CD4-positive, alpha-beta memory T cell (primary cell): ENCODE results near the gene RPS17. TPM values are rescaled to one million over a fixed set of nuclear protein-coding genes. Genes with fewer than 3 reads are reported as not detected.

ENCODE experiments used
- CTCF ChIA-PET: fragments of 350-600 bp; sonication (Branson Sonifier 250); formaldehyde crosslinking; loops from one replicate; lab custom pipeline; 2021; ENCODE audit warnings: inconsistent platforms; ENCODE audit not compliant: partially characterized antibody; lab: Charles Lee
- POLR2A ChIA-PET: fragments of 350-600 bp; sonication (Branson Sonifier 250); formaldehyde crosslinking; loops from one replicate; lab custom pipeline; 2021; ENCODE audit not compliant: partially characterized antibody; lab: Charles Lee
- DNase-seq, 5 donors: peaks; one replicate each; pipeline versions ENCODE4 v3.0.0 to v3.0.0-alpha.2; 2020 to 2022; ENCODE audit warnings: mixed read lengths in 1 of 5
- H3K27ac ChIP-seq: one replicate; pipeline ENCODE4 v1.7.0; 2013; ENCODE audit warnings: low read depth, low read length
- H3K27me3 ChIP-seq: 2 replicates; pipeline ENCODE4 v1.7.0; 2013; ENCODE audit warnings: mild to moderate bottlenecking, low read length, moderate library complexity; ENCODE audit not compliant: insufficient read depth
- H3K36me3 ChIP-seq: 2 replicates; pipeline ENCODE4 v1.7.0; 2013; ENCODE audit warnings: mild to moderate bottlenecking, low read length, moderate library complexity; ENCODE audit not compliant: insufficient read depth
- H3K4me1 ChIP-seq: 2 replicates; pipeline ENCODE4 v1.7.0; 2013; ENCODE audit warnings: mild to moderate bottlenecking, low read length, moderate library complexity; ENCODE audit not compliant: insufficient read depth
- H3K4me3 ChIP-seq, 2 donors: one replicate each; pipeline ENCODE4 v1.7.0; 2013; ENCODE audit warnings: low read length in 2 of 2, mild to moderate bottlenecking in 1 of 2
- H3K9me3 ChIP-seq, 2 donors: one replicate each; pipeline ENCODE4 v1.7.0; 2013; ENCODE audit warnings: low read length in 2 of 2, control low read depth in 1 of 2; ENCODE audit not compliant: control insufficient read depth in 1 of 2
- H3K27ac Mint-ChIP-seq, 7 donors: one replicate each; pipeline ENCODE4 v1.8.0; 2020 to 2021; ENCODE audit warnings: mixed read lengths in 7 of 7, mild to moderate bottlenecking in 6 of 7, inconsistent platforms in 3 of 7, moderate library complexity in 3 of 7
- H3K27me3 Mint-ChIP-seq, 2 donors: one replicate each; pipeline ENCODE4 v1.8.0; 2020 to 2021; ENCODE audit warnings: mixed read lengths in 2 of 2
- H3K36me3 Mint-ChIP-seq, 2 donors: one replicate each; pipeline ENCODE4 v1.8.0; 2020 to 2021; ENCODE audit warnings: mixed read lengths in 2 of 2, inconsistent platforms in 1 of 2, mild to moderate bottlenecking in 1 of 2
- H3K4me1 Mint-ChIP-seq, 4 donors: one replicate each; pipeline ENCODE4 v1.8.0; 2020 to 2021; ENCODE audit warnings: mixed read lengths in 4 of 4, mild to moderate bottlenecking in 1 of 4
- H3K4me3 Mint-ChIP-seq, 8 donors: one replicate each; pipeline ENCODE4 v1.8.0; 2020 to 2021; ENCODE audit warnings: mixed read lengths in 8 of 8, mild to moderate bottlenecking in 7 of 8, moderate library complexity in 6 of 8, inconsistent platforms in 3 of 8
- H3K9me3 Mint-ChIP-seq, 8 donors: one replicate each; pipeline ENCODE4 v1.8.0; 2020 to 2021; ENCODE audit warnings: mixed read lengths in 8 of 8, mild to moderate bottlenecking in 5 of 8, inconsistent platforms in 3 of 8, moderate library complexity in 1 of 8
- intact Hi-C: fragments of 100-400 bp; cut with micrococcal nuclease; formaldehyde crosslinking; loops from one replicate; pipeline ENCODE4 v1.15.1; 2023
- polyA plus RNA-seq, 2 donors: library from polyadenylated mRNA; unstranded; fragments of 300-500 nt; fragmentation: Illumina TruSeq; gene quantifications; one replicate each; pipeline ENCODE4 v1.2.3, GENCODE V29; 2021
- total RNA-seq, 2 experiments: library from RNA; stranded (reverse); gene quantifications; one replicate each; pipeline ENCODE4 v1.2.3, GENCODE V29; 2021

The RPS17 gene
- total and polyA plus RNA-seq, 4 experiments from 2014 or later, result 1,310 to 2,106 (median 1,705) TPM

DNA sequence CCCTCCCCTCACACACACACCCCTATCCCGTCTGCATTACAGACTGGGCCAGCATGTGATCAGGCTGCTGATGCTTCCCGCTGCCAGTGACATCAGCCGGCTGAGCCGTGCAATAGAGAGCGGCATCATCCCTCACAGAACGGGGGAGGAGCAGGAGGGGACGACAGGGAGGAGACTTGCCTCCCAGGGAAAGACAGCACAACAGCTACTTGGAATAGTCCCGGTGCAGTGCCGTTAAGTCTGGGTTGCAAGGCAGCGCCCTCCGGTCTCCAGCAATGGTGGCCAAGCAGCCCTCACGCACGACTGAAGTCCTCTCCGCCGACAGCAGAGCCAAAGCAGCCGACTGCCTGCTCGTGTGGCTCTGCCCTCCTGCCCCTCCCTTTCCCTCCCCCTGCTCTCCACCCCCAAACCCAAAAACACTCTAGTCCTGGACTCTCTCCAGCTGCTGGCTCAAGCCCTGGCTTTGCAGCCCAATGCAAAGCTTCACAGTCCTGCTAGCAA, 31.5 kb upstream of the RPS17 start:
- Histone ChIP-seq H3K27me3 (peaks cover 9% of the 10 kb centered on the region), H3K4me1 (no peaks in the 10 kb centered on the region), H3K9me3 (no peaks in the 10 kb centered on the region), H3K36me3 (no peaks in the 10 kb centered on the region), H3K27ac (no peak overlapping the region), H3K4me3 (no peak overlapping the region)
- intact Hi-C loops, result no loop called here
- ChIA-PET CTCF (no interaction called here), POLR2A (no interaction called here)
- no peak overlapping the region for H3K27ac Mint-ChIP-seq
- H3K36me3 Mint-ChIP-seq, result no peaks in the 10 kb centered on the region
- H3K27me3 Mint-ChIP-seq, result peaks cover 18 to 25% of the 10 kb centered on the region in 2 donors
- no peak for DNase-seq
- H3K9me3 Mint-ChIP-seq, result no peaks in the 10 kb centered on the region
- H3K4me3 Mint-ChIP-seq, result peak overlapping the region in 4 of 8 donors; percentile 5 to 59 (median 17)
- H3K4me1 Mint-ChIP-seq, result peaks cover 0 to 1% (median 0%) of the 10 kb centered on the region in 4 donors

DNA sequence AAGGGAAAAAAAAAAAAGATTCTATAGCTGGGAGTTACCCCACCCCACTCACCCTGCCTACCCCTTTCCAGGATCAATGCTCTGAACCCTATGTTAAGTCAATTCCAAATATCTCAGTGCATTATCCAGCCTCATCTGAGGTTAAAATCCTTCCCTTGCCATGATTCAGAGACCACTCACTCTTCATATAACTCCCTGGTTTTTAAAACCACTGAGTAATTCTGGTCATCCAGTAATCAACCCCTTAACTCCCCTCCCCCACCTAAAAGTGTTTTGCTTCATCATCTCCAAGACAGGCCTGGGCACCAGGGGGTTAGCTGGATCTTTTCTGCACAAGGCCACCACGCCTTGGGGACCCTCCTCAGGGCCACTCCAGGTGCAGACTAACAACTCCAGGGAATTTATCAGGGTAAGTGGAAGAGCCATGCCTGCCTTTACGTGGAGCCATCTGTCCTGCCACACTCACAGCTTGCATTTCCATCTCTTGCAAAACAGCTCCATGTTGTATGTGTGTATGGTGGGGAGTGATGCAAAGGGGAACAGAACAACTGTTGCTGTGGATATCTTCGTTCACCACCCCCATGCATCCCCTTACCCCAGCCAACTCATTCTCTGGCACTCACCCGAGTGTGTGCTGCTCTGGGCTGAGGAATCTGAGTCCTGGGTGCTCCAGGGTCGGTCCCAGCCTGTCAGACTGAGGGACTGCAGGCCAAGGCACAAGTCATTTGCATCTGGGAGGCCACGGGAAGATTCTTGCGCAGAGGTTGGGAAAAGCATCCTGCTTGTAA, 30.7 kb upstream of the RPS17 start:
- Mint-ChIP-seq H3K27ac (no peak overlapping the region), H3K4me3 (no peak overlapping the region), H3K36me3 (no peaks in the 10 kb centered on the region), H3K4me1 (peaks cover 0 to 1% (median 0%) of the 10 kb centered on the region in 4 donors), H3K9me3 (no peaks in the 10 kb centered on the region), H3K27me3 (peaks cover 21 to 28% of the 10 kb centered on the region in 2 donors)
- ChIA-PET CTCF (no interaction called here), POLR2A (no interaction called here)
- Histone ChIP-seq H3K4me1 (no peaks in the 10 kb centered on the region), H3K27ac (no peak overlapping the region), H3K4me3 (no peak overlapping the region), H3K9me3 (no peaks in the 10 kb centered on the region), H3K36me3 (no peaks in the 10 kb centered on the region), H3K27me3 (peaks cover 9% of the 10 kb centered on the region)
- DNase-seq, result no peak
- intact Hi-C loops, result no loop called here

DNA sequence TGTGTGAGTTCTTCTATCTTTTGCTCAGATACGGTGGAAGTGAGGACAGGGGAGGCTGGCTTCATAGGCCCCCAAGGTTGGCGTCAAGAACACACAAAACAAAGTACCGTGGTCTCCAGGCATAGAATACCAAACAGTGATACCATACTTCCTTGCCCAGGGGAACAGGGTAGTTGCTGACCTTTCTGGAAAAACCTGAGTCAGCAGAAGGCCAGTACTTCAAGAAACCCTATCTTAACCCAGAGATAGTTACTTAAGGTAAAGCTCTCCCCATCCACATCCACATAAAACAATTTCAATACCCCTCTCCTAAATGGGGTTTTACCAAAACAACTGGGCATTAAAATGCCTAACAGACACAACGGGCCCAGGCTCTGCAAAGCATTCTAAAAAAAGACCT, 29.6 kb upstream of the RPS17 start:
- Mint-ChIP-seq H3K4me1 (peaks cover 0 to 1% (median 0%) of the 10 kb centered on the region in 4 donors), H3K36me3 (no peaks in the 10 kb centered on the region), H3K9me3 (no peaks in the 10 kb centered on the region), H3K4me3 (no peak overlapping the region), H3K27me3 (peaks cover 15 to 23% of the 10 kb centered on the region in 2 donors), H3K27ac (no peak overlapping the region)
- no peak for DNase-seq
- H3K4me3 ChIP-seq, result no peak overlapping the region
- H3K27ac ChIP-seq, result no peak overlapping the region
- CTCF ChIA-PET, result no interaction called here
- peaks cover 9% of the 10 kb centered on the region for H3K27me3 ChIP-seq
- no peaks in the 10 kb centered on the region for H3K9me3 ChIP-seq
- no peaks in the 10 kb centered on the region for H3K36me3 ChIP-seq
- intact Hi-C loops, result no loop called here
- no peaks in the 10 kb centered on the region for H3K4me1 ChIP-seq
- POLR2A ChIA-PET, result no interaction called here

DNA sequence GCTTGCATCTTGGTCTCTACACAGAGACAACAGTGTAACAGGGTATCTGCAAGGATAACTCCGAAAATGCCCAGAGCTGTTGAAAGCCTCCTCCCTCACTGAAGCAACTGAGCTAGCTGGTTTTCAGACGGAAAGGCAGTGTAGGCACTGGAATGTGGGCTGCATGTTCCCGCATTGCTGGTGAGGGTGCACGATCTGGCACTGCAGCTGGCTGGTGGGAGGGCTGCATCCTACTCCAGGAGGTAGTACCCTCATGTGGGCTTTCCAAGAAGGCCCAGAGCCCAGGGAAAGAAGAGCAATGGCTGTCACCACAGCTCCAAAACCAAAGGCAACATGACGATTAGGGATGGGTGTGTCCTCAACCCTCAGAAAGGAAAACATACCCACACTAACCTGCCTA, 28.7 kb upstream of the RPS17 start:
- no peak overlapping the region for H3K27ac Mint-ChIP-seq
- POLR2A ChIA-PET, result no interaction called here
- no peak for DNase-seq
- H3K4me3 Mint-ChIP-seq, result no peak overlapping the region
- Histone ChIP-seq H3K4me3 (no peak overlapping the region), H3K27ac (no peak overlapping the region), H3K27me3 (peaks cover 7% of the 10 kb centered on the region), H3K36me3 (no peaks in the 10 kb centered on the region), H3K9me3 (no peaks in the 10 kb centered on the region), H3K4me1 (no peaks in the 10 kb centered on the region)
- peaks cover 15 to 23% of the 10 kb centered on the region in 2 donors for H3K27me3 Mint-ChIP-seq
- no peaks in the 10 kb centered on the region for H3K9me3 Mint-ChIP-seq
- CTCF ChIA-PET, result no interaction called here
- intact Hi-C loops, result no loop called here
- peaks cover 0 to 1% (median 0%) of the 10 kb centered on the region in 4 donors for H3K4me1 Mint-ChIP-seq
- H3K36me3 Mint-ChIP-seq, result no peaks in the 10 kb centered on the region

DNA sequence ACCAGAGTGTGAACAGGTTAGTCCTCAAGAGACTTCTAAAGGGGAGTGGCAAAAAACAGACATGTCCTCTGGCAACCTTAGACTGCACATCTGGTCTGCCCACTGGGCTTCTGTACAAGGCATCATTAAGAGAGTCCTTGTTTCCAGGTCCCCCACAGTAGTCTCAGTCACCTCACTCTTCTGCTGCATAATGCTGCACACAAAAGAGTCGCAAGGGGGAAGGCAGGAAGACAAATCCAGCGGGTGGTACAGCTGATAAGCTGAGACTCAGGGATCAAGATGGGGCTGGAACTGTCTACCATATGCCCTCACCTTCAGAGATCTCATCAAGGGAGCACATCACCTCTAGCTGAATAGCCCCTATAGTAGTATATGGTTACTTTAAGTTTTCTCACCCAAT, 27.4 kb upstream of the RPS17 start:
- Histone ChIP-seq H3K9me3 (no peaks in the 10 kb centered on the region), H3K27ac (no peak overlapping the region), H3K4me3 (no peak overlapping the region), H3K36me3 (no peaks in the 10 kb centered on the region), H3K4me1 (no peaks in the 10 kb centered on the region), H3K27me3 (peaks cover 4% of the 10 kb centered on the region)
- no peaks in the 10 kb centered on the region for H3K36me3 Mint-ChIP-seq
- intact Hi-C loops, result no loop called here
- POLR2A ChIA-PET, result no interaction called here
- H3K27me3 Mint-ChIP-seq, result peaks cover 7 to 17% of the 10 kb centered on the region in 2 donors
- H3K4me3 Mint-ChIP-seq, result no peak overlapping the region
- CTCF ChIA-PET, result no interaction called here
- no peak overlapping the region for H3K27ac Mint-ChIP-seq
- no peaks in the 10 kb centered on the region for H3K4me1 Mint-ChIP-seq
- no peak for DNase-seq
- H3K9me3 Mint-ChIP-seq, result no peaks in the 10 kb centered on the region

DNA sequence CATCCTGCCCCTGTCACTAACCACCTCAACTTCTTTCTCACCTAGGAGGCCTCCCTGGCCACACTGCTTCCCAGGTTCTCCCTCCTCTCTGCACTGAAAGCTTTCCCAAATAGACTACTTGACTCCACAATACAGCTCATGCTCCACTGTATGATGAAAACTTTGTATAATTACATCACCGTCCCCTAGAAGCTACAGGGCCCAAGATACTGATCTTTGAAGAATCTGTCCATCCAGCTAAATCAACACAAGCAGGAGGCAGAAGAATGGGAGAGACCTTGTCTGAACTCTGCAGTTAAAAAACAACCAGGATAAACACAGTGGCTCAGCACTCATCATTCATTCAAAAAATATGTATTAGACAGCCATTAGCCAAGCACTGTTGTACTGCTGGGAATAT, 26.4 kb upstream of the RPS17 start:
- no peaks in the 10 kb centered on the region for H3K36me3 Mint-ChIP-seq
- ChIA-PET POLR2A (no interaction called here), CTCF (no interaction called here)
- peaks cover 3 to 11% of the 10 kb centered on the region in 2 donors for H3K27me3 Mint-ChIP-seq
- Histone ChIP-seq H3K4me1 (no peaks in the 10 kb centered on the region), H3K9me3 (no peaks in the 10 kb centered on the region), H3K4me3 (no peak overlapping the region), H3K27me3 (no peaks in the 10 kb centered on the region), H3K27ac (no peak overlapping the region), H3K36me3 (no peaks in the 10 kb centered on the region)
- H3K4me3 Mint-ChIP-seq, result no peak overlapping the region
- intact Hi-C loops, result no loop called here
- H3K27ac Mint-ChIP-seq, result no peak overlapping the region
- no peak for DNase-seq
- no peaks in the 10 kb centered on the region for H3K4me1 Mint-ChIP-seq
- no peaks in the 10 kb centered on the region for H3K9me3 Mint-ChIP-seq

DNA sequence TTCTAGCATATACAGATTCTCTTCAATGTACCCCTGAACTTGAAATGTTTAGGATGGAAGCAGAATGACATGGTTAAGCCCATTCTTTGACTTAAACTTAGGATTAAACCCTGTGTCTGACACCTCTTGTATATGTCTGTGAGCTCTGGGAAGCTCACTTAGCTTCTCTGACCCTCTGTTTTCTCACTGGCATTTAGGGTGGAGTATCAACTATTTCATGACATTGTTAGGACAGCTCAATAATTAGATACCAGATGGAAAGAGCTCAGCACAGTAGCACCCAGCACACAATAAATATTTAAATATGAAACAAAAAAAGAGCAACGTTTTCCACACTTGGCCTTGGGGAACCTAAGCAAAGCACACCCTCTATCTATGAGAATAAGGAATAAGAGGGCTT, 18.2 kb upstream of the RPS17 start:
- no peak overlapping the region for H3K4me3 ChIP-seq
- Mint-ChIP-seq H3K9me3 (no peaks in the 10 kb centered on the region), H3K27me3 (peaks cover 0 to 4% of the 10 kb centered on the region in 2 donors), H3K4me3 (no peak overlapping the region), H3K27ac (no peak overlapping the region), H3K36me3 (no peaks in the 10 kb centered on the region), H3K4me1 (no peaks in the 10 kb centered on the region)
- DNase-seq, result no peak
- CTCF ChIA-PET, result no interaction called here
- H3K36me3 ChIP-seq, result no peaks in the 10 kb centered on the region
- POLR2A ChIA-PET, result no interaction called here
- no peaks in the 10 kb centered on the region for H3K4me1 ChIP-seq
- H3K9me3 ChIP-seq, result no peaks in the 10 kb centered on the region
- H3K27me3 ChIP-seq, result no peaks in the 10 kb centered on the region
- no peak overlapping the region for H3K27ac ChIP-seq
- intact Hi-C loops, result no loop called here
